ENCODE data around the gene EPHB2.

DNA sequence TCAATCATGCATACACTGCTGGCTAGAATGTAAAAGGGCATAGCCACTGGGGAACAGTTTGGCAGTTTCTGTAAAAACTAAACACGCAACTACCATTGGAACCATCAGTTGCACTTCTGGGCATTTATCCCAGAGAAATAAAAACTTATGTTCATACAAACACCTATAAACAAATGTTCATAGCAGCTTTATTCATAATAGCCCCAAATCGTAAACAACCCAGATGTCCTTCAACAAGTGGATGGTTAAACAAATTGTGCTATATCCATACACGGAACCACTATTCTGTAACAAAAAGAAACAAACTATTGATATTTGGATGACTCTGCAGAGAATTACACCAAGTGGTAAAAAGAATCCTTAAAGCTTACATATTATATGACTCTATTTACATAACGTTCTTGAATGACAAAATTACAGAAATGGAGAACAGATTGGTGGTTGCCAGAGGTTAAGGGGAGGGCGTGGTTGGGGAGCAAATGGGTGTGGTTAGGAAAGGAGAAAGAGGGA lies 239.2 kb downstream of the EPHB2 start:
- TF ChIP-seq, protein P1, sequence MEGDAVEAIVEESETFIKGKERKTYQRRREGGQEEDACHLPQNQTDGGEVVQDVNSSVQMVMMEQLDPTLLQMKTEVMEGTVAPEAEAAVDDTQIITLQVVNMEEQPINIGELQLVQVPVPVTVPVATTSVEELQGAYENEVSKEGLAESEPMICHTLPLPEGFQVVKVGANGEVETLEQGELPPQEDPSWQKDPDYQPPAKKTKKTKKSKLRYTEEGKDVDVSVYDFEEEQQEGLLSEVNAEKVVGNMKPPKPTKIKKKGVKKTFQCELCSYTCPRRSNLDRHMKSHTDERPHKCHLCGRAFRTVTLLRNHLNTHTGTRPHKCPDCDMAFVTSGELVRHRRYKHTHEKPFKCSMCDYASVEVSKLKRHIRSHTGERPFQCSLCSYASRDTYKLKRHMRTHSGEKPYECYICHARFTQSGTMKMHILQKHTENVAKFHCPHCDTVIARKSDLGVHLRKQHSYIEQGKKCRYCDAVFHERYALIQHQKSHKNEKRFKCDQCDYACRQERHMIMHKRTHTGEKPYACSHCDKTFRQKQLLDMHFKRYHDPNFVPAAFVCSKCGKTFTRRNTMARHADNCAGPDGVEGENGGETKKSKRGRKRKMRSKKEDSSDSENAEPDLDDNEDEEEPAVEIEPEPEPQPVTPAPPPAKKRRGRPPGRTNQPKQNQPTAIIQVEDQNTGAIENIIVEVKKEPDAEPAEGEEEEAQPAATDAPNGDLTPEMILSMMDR (IDR thresholded peaks at IDR 0.05; ENCODE audit: low read length), result no peak
- no peak for TF ChIP-seq EZH2 (optimal IDR thresholded peaks at IDR 0.05; ENCODE audit: low read depth, low read length)
- TF ChIP-seq EZH2phosphoT487 (IDR thresholded peaks at IDR 0.05; ENCODE audit: low read length), result no peak

All from MM.1S (cell line).